GM18873 (cell line): ENCODE measurements around the gene NUDT3.
"Not testable (repeated sequence)": the region's sequence is repeated elsewhere in the genome, so short reads cannot be mapped to it uniquely, and the experiment has no call there.

Source experiments
- ATAC-seq: cut with Tn5 transposase; IDR thresholded peaks from one replicate; pipeline ENCODE4 v1.9.1; 2021; ENCODE audit warnings: mild to moderate bottlenecking, moderate library complexity, moderate number of reproducible peaks; ENCODE audit not compliant: unreplicated experiment, low FRiP score

The NUDT3 gene

DNA sequence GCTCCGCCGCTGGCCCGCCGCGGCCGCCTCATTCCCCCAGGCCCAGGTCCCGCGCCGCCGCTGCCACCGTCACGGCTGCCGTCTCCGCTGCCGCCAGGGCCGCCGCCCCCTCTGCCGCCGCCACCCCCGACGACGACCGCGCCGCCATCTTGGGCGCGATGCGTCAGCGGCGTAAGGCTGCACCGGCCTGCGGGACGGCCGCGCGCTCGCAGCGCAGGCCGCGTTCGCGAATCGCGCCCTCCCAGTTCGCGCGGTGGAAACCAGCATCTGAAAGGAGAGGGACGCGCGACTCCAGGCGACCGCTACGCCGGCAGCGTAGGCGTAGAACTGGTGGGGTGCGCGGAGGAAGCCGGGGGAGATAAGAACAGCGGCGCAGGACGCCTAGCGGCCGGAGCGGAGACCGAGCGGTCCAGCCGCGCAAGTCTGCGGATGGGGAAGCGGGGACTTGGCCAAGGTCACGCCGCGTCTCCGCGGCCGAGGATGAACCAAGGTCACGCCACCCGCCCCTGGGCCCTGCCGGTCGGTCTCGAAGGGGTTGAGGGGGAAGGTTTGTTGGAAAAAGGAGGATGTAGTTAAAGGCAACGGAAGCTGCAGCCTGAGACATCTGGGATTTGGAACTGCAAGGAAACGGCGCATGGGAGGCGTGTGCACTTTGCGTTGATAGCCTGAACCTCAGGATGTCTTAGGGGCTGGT, at the start of gene NUDT3:
TSS of gene NUDT3 (minus strand) at position 173 of the 694 bp plus-strand sequence. CDS start 307 bp downstream, outside the sequence.
- peak; percentile 69 for ATAC-seq

GRCh38 chr6:34441526-34441925, 49.1 kb upstream of the NUDT3 start:
- ATAC-seq = no peak

DNA sequence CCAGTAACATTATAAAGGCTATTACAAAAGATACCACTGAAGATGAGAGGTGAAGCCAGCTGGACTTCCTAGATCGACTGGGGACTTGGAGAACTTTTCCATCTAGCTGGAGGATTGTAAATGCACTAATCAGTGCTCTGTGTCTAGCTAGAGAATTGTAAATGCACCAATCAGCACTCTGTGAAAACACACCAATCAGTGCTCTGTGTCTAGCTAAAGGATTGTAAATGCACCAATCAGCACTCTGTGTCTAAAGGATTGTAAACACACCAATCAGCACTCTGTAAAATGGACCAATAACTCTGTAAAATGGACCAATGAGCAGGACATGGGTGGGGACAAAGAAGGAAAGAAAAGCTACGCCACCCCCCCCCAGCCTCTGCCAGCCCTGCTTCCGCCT, 47.0 kb upstream of the NUDT3 start:
- ATAC-seq = no peak

DNA sequence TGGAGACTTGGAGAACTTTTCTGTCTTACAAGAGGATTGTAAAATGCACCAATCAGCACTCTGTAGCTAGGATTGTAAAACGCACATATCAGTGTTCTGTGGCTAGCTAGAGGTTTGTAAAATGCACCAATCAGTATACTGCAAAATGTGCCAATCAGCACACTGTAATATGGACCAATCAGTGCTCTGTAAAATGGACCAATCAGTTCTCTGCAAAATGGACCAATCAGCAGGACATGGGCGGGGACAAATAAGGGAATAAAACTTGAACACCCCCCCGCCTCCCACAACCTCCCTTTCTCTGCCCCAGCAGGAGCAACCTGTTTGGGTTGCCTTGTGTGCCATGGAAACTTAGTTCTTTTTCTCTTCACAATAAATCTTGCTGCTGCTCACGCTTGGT, 46.2 kb upstream of the NUDT3 start:
- ATAC-seq = no peak

GRCh38 chr6:34437644-34437970, 45.1 kb upstream of the NUDT3 start:
- ATAC-seq = no peak

GRCh38 chr6:34436803-34437643, 44.6 kb upstream of the NUDT3 start:
- ATAC-seq = no peak

DNA sequence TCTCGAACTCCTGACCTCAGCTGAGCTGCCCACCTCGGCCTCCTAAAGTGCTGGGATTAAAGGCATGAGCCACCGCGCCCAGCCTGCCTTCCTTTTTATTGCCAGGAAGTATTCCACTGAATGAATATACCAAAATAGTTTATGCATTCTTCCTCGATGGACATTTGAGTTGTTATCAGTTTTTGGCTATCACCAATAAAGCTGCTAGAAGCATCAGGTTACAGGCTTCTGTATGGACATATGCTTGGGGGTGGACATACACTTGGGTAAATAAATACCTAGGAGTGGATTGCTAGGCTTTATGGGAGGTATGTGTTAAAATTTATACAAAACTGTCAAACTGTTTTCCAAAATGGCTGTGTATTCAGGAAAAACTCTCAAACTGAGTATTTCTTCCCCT, 43.4 kb upstream of the NUDT3 start:
- no peak for ATAC-seq

DNA sequence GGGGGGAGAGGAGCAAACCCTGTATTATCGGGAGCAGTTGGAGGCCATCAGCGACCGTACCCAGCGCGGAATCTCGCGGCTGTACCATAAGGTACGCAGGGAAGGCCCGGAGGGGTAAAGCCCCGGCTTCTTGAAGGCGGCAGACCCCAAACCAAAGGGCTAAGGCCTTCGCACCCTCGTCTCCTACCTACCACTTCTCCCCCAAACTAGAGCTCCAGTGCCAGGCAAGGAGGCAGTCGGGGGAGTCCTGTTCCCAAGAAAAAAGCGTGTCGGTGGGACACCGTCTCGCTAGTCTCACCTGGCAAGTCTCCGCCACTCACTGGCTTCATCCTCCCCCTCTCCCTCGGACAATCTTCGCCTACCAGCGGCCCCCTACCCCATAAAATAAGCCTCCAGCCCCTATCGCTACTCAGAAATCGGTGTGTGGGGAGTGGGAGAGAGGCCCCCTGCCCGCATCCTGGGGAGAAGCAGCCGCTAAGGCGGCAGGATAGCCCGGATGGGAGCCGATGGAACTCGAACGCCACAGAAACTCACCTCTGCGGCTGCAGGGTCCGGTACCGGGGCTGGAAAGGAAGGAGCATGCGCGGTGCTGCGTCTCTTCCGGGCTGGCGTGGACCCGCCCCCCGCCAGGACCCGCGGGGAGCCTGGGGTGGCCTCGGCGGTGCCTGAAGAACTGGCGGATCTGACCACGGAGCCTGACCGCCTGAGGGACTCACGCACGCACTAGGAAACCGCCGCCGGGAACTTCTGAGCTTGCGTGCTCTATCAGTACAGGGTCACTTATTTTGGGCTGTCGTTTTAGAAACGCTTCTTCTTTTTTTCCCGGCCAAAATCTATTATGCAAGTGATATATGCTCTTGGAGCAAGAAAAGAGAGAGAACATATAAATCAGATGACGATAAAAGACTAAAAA, 33.3 kb upstream of the NUDT3 start, which contains the start of gene RPS10:
TSS of gene RPS10 (minus strand) at position 572 of the 913 bp plus-strand sequence. CDS start 848 bp downstream, outside the sequence.
- ATAC-seq = no peak

DNA sequence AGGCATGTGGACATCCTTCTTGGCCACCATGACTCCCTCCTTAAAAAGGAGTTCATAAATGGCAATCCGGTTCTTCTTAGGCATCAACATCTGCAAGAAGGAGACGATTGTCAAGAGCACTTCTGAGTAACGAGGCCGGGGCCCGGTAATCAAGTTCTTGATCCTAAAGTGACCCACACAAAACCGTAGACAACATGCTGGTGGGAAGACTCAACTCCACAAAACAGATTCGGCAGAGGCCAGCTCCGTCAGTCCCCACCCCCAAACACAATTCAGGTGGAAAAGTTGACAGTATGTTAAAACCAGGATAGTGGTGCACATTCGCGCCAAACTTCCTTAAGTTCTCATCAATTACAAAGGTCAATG, 32.6 kb upstream of the NUDT3 start:
- ATAC-seq = no peak

DNA sequence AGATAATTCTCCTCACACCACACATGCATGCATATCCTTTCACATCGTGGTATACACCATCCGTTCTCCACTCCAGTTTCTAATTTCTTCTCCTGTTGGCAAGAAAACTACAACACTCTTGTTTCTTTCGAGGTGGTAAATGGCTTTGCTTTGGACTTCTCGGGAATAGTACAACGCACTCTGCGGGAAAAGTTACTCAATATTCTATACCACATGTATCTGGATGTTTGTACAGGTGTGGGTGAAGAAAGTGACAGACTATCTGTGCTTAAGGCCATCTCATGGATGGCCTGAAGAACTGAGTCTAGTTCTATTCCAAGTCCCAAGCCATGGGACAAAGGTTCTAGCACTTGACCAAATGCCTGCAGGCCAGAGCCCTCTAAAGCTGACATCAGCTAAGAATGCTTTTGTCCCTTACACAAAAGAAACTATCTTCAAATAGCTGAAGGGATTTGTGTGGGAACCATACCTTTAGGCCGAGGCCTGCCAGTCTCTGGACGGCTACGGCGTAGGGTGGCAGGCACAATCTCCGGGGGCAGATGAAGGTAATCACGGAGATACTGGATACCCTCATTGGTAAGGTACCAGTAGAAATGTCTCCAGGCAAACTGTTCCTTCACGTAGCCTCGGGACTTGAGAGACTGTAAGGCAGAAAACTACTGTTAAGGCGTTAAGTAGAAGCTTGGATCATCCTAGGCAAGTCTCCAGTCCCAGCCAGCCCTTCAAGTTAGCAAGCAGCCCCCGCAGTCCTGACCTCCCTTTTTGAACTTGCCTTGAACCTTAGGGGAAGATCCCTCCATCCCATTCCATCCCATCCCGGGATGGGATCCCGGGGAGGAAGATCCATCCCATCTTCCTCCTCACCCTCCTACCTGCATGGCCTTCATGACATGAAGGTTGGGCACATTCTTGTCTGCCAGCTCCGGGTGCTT, 32.0 kb upstream of the NUDT3 start:
- ATAC-seq = no peak

- ATAC-seq = no peak
These were observed 30.8 kb upstream of the NUDT3 start for GRCh38 chr6:34423254-34423653.

GRCh38 chr6:34418367-34418766, 25.9 kb upstream of the NUDT3 start:
- ATAC-seq = no peak

GRCh38 chr6:34416877-34417371, 24.5 kb upstream of the NUDT3 start:
- ATAC-seq = no peak

- ATAC-seq = no peak
These were observed 22.8 kb upstream of the NUDT3 start for GRCh38 chr6:34414999-34415858.

DNA sequence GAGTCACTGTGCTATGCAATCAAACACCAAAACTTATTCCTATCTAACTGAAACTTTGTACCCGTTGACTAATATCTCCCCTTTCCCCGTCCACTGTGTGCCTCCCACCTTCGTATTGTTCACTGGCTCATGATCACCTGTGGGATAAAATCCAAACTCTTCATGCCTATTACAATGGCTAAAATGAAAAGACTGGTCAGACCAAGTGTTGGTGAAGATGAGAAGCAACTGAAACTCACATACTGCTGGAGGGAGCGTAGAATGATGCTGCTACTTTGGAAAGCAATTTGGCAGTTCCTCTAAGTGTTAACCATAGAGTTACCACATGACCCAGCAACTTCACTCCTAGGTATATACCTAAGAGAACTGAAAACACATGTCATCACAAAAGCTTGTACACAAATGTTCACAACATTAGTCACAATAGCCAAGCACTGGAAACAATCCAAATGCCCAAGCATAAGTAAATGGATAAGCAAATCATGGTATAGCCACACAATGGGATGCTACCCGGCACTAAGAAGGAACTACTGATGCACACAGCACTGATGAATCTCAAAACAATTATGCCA, 20.3 kb upstream of the NUDT3 start:
- no peak for ATAC-seq

- ATAC-seq = no peak
These were observed 19.5 kb upstream of the NUDT3 start for GRCh38 chr6:34412016-34412415.

- ATAC-seq = not testable (repeated sequence)
These were observed 15.4 kb upstream of the NUDT3 start for GRCh38 chr6:34407915-34408314.

DNA sequence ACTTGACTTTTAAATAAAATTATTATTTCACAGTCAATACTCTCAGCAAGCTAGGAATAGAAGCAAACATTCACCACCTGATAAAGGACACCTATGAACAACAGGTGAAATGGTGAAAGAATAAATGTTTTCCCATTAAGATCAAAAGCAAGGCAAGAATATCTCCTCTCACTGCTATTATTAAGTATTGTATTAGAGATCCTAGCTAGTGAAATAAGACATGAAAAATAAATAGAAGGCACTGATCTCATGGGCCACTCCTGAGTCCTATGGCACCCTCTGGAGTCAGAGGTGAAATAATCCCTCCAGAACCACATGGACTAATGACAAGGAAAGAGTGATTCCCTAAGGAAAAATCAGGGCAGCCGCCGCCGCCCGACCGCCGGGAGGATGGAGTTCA, 4.0 kb upstream of the NUDT3 start:
- no peak for ATAC-seq
